Measurements from ENCODE around the gene FBXO4. TPM values are rescaled to one million over a fixed set of nuclear protein-coding genes. Genes with fewer than 3 reads are reported as not detected.

The FBXO4 gene, protein sequence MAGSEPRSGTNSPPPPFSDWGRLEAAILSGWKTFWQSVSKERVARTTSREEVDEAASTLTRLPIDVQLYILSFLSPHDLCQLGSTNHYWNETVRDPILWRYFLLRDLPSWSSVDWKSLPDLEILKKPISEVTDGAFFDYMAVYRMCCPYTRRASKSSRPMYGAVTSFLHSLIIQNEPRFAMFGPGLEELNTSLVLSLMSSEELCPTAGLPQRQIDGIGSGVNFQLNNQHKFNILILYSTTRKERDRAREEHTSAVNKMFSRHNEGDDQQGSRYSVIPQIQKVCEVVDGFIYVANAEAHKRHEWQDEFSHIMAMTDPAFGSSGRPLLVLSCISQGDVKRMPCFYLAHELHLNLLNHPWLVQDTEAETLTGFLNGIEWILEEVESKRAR
- total RNA-seq = 5.6 TPM

DNA sequence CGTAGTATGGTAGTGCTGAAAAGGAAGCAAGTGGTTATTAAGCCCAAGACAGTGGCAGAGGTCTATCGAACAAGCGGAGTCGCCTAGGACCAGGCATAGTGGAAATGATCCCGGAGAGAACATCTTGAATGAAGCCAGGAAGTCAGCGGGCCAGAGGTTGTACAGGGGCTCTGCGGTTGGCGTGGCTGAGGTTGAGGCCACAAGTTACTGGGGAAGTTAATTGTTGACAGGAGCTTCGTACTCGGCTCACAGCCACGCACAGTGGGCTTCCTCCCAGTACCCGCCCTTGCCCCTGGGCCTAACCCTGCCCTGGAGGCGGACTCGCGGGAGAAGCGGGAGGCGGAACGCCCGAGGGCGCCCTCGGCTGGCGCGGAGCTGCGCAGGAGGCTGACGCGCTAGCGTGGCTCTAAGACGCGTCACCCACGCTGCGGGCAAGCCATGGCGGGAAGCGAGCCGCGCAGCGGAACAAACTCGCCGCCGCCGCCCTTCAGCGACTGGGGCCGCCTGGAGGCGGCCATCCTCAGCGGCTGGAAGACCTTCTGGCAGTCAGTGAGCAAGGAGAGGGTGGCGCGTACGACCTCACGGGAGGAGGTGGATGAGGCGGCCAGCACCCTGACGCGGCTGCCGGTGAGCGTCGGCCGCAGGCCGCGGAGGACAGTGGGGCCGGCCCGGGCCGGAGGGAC is at the start of gene FBXO4:
TSS of gene FBXO4 (plus strand) at position 410 of the 683 bp plus-strand sequence. CDS start at position 439, 29 bp downstream.
- ATAC-seq (peak; percentile 98), DNase-seq (ENCODE audit: low spot score) (peak; percentile 96)

DNA sequence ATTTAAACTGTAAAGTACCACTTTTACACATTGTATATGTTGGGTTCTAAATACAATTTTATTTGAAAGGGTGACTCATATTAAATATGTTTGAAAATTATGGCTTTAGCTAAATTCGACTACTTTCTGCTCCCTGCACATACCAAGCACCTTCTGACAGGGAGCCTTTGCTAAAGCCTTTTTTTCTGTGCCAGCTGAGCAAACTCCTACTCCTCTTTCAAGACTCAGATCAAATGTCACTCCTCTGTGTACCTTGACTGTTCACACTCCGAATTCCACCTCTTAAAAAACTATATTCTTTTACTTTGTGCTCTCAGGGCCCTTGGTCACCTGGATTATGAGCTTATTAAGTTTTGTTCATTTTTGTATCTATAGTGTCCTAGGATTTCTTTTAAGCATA is 48.4 kb upstream of the FBXO4 start:
- no peak for ATAC-seq
- DNase-seq (ENCODE audit: low spot score) = no peak

DNA sequence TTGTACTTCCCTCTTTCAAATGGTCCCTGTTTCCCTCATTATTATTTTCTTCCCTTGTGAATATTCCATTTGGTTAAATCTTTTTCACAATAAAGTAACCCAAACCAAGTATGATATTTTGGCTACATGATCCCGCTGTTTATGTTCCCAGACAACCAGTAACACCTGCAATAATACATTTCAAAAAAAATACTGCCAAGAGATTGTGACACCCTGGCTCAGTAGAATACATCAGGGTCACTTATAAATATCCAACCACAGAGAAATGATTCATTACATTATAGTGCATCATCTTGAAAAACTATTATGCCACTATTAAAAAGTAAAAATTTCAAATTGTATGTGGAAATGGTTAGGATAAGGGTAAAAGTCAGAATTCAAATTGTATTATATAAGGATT is 47.7 kb upstream of the FBXO4 start:
- ATAC-seq (no peak), DNase-seq (ENCODE audit: low spot score) (no peak)

DNA sequence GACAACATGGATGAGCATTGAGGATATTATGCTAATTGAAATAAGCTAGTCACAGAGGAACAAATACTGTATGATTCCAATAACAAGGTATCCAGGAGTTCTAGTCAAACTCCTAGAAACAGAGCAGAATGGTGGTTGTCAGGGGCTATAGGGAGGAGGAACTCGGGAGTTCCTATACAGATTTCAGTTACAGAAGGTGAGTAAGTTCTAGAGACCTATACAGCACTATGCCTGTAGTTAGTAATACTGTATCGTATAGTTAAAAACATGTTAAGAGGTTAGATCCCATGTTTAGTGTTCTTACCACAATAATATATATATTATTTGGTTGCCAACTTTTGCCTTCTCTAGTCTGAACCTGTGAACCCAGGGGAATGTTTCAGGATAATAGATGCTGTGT is 46.9 kb upstream of the FBXO4 start:
- no peak for ATAC-seq
- no peak for DNase-seq (ENCODE audit: low spot score)

DNA sequence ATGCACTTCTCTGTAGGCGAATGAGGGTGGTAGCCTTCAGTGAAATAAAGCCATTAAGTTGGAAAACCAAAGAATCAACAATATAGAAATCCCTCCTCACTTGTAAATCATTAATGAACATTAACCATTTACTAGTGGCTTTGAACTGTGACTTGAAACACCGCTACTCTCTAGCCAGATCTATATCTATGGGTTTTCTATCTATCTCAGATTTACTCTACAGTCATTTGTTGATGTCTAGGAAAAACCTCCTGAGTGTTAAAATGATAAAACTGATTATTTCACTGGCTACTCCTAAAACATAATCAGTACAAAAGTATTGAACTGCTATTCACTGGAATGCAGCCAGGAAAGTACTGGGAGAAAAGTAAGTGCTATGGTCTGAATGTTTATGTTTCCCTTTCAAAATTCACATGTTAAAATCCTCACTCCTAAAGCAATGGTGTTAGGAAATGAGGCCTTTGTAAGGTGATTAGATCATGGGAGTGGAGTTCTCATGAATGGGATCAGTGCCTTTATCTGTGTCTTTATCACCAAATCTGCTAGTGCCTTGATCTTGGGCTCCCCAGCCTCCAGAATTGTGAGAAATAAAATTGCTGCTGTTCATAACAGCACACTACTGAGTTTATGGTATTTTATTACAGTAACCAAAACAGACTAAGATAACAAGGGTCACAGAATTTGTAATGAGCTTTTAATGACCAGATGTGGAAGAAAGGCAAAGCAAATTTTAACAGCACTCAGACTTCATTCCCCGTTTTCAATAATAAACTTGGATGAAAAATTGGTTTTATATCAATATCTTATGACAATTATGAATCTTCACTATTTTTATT is 46.2 kb upstream of the FBXO4 start:
- ATAC-seq (no peak), DNase-seq (ENCODE audit: low spot score) (no peak)

DNA sequence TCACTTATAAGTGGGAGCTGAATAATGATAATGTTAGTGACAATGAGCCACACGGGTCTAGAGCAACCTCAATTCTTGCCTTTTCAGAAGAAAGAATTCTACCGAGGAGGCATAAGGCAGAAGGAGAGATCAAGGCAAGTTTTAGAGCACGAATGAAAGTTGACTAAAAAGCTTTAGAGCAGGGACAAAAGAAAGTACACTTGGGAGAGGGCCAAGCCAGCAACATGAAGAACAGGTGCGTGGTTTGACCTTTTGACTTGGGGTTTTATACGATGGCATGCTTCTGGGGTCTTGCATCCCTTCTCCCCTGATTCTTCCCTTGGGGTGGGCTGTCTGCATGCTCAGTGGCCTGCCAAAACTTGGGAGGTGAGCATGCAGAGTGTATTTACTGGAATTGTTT is 42.3 kb upstream of the FBXO4 start:
- DNase-seq (ENCODE audit: low spot score) (no peak), ATAC-seq (no peak)

DNA sequence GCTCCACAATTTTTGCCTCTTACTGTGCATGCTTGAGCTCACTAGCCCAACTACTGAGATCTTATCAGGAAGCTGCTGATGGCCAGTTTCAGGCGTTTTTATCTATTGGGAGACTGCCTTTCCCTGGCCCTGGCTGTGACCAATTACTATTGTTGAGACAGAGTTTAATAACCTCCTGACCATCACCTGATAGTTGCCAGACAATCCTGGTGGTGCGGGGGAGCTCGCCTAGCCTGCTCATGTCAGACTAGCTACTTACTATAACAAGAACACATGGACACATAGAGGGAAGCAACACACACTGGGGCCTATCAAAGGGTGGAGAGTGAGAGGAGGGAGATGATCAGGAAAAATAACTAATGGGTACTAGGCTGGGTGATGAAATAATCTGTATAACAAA is 41.8 kb upstream of the FBXO4 start:
- ATAC-seq (no peak), DNase-seq (ENCODE audit: low spot score) (no peak)

DNA sequence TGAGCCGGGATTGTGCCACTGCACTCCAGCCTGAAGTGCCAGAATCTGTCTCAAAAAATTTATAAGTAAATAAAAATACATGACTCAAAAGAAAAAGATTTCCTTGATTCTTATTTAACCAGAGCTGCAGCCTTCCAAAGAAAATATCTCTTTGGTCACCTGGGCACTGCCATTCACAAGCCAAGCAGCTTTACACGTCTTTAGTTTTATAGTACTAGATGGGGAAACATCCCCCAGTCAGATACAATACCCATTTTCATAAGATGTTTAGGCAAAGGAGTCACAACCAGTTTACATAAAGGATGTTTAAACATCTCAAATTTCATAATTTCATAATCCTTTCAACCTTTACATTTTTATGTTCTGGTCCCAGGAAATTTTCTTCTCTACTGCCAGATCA is 41.1 kb upstream of the FBXO4 start:
- ATAC-seq (no peak), DNase-seq (ENCODE audit: low spot score) (no peak)

DNA sequence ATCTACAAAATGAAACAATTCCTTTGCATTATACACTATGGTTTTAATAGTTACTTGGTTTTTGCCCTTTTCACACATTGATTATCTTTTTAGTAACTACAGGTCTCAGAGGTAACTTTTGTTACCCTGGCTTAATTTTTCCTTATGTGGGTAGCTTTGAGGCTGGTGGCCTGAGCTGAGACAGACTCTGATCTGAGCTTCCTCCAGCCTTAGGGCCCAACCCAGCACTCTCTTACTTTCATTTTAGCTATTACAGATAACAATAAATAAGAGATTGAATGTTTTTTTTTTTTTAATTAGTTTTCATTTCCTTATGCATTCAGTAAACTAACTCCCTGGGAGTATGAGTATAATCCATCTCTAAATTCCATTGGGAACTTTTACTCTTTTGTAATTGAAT is 39.8 kb upstream of the FBXO4 start:
- DNase-seq (ENCODE audit: low spot score) (no peak), ATAC-seq (no peak)

DNA sequence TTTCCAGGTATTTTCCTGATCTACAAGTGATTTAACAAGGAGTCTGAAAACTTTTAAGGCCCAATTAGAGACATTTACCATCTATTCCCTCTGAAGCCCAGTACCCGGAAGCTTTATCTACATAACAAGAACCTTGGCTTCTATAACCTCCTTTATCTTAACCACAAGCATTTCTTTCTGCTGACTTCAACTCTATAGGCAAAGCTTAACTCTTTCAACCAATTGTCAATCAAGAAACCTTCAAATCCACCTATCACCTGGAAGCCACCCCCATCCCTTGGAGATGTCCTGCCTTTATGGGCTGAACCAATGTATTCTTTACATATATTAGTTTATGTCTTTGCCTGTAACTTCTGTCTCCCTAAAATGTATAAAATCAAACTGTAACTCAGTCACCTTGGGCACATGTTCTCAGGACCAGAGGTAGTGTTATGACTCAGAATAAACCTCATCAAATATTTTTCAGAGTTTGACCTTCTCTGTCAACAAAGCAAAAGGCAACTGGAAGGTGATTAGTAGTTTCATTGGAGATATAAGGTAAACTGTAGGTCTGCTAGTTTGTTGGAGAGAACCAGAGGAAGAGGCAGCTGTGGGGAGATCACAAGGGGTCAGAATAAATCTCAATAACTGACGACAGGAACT is 33.9 kb upstream of the FBXO4 start:
- ATAC-seq (no peak), DNase-seq (ENCODE audit: low spot score) (no peak)

DNA sequence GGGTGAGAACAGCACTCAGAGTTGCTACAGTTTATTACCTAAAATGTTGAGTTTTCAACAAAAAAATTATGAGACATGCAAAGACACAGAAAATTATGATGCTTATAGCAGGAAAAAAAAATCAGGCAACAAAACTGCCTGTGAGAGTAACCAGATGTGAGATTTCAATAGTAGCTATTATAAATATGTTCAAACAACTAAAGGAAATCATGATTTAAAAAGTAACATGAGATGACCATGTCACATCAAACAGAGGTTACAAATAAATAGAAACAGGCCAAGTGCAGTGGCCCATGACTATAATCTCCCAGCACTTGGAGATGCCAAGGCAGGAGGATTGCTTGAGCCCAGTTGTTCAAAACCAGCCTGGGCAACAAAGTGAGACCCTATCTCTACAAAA is 33.0 kb upstream of the FBXO4 start:
- no peak for ATAC-seq
- no peak for DNase-seq (ENCODE audit: low spot score)

DNA sequence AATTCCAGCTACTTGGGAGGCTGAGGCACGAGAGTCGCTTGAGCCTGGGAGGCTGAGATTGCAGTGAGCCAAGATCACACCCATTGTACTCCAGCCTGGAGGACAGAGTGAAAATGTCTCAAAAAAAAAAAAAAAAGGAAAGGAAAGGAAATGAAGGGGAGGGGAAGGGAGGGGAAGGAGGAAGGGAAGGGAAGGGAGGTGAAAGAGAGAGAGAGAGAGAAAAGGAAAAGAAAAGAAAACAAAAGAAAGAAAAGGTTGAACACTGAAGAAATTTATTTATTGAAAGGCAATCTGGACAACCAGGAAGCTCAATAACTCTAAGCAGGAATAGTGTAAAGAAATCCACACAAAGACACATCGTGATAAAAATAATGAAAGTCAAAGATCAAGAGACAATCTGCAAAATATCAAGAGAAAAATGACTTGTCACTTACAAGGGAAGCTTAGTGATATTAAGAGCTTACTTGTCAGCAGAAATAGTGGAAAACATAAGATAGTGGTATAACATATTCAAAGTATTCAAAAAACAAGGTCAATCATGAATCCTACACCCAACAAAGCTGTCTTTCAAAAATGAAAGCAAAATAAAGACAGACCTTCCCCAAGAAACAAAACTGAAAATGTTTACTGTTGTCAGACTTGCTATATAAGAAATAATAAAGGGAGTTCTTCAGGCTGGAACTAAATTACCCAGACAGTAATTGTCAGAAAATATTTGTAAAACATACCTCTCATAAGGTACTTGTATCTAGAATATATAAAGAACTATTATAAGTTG is 31.8 kb upstream of the FBXO4 start:
- ATAC-seq (no peak), DNase-seq (ENCODE audit: low spot score) (no peak)

DNA sequence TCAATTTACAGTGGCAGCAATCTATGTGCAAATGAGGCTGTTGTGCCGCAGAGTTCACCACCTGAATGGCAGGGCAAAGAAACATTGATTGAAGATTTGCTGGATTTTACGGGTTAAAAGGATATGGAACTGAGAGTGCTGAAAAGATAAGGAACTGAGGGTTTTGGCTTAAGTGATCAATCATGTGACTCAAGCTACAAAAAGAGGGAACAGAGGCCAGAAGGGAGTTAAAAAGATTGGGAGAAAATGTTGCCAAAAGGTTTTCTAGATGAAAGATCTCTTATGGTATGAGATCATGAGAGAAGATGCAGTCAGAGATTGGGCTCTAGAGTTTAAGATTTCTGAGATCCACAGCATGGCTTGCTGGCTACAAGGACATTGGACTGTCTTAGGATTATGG is 28.9 kb upstream of the FBXO4 start:
- ATAC-seq (no peak), DNase-seq (ENCODE audit: low spot score) (no peak)

DNA sequence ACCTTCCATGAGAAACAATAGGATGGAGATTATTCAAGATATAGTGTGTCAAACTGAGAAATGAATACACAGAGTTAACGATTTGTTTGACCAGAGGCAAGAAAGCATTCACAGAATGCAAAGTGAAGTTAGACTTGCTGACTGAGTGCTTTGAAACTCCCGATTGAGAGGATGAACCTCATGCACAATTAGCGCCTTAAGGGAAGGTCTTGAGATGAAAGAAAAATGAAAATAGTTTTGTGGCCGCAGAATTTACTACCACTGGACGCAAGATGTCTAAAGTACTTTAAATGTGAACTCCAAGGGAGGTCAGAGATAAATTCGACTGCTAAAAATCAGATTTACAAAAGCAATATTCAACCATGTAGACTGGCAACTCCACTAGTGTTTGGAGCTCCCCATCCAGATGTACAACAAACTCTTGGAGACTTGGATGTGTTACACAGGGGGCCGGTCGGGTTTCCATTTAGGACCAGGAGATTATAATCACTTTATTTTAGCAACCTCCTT is 21.6 kb upstream of the FBXO4 start:
- DNase-seq (ENCODE audit: low spot score) = no peak

DNA sequence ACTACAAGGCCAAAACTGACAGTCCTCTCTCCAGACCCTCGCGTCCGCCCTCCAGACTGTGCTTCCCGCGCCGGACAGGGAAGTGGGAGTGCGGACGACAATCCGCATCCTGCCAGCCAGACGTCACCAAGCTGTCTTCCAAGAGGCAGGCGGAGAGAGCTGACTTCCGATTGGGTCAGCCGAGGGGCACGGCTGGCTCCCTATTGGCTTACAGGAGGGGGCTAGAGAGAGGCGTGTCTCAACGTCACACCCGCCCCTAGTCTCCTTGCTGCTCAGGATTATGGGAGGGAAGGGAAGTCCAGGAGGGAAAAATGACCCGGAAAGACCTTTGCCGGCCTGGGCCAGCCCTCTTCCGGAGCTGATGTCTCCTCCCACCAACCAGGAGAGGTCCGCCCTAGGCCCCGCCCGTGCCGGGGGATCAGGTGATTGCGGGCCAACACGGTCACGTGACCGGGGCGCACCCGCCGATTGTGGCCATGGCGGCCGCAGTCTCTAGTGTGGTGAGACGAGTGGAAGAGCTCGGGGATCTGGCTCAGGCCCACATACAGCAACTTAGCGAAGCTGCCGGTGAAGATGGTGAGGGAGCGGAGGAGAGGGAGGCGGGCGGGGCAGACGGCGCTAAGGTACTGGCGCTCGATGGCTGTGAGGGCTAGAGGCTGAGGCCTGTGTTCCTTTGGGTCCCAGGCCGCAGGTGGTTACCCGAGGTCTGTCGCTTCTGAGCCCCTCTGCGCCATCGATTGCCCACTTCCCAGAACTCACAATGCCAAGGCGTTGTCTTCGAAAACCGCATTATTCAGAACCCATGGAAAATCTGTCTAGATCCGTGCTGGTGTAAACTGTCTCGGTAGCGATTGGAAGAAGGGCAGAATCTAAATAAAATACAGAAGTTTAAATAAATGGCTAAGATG is 20.9 kb upstream of the FBXO4 start, which contains the start of gene RIMOC1:
TSS of gene RIMOC1 (plus strand) at position 453 of the 908 bp plus-strand sequence. CDS start at position 477, 24 bp downstream.
- DNase-seq (ENCODE audit: low spot score) (peak; percentile 99), ATAC-seq (peak; percentile 97)

More for the DNA sequence above, 21.6 kb upstream of the FBXO4 start:
- ATAC-seq = no peak

DNA sequence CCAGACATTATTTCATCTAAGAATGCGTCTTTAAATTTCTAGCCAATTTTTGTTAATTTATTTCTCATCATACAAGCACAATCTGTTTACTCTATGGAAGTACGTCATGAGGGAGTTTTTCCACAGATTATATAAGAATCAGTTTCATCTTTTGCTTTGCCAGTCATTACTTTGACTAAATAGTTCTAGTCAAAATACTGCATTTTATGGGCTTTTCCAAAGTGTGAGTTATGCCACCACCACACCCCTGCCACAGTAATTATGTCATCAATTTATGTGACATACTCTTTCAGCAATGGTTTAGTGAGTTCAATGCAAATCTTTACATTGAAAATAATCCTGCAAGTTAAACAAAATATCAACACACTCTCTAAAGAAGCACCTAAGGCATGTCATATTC is 18.9 kb upstream of the FBXO4 start:
- DNase-seq (ENCODE audit: low spot score) (no peak), ATAC-seq (no peak)

DNA sequence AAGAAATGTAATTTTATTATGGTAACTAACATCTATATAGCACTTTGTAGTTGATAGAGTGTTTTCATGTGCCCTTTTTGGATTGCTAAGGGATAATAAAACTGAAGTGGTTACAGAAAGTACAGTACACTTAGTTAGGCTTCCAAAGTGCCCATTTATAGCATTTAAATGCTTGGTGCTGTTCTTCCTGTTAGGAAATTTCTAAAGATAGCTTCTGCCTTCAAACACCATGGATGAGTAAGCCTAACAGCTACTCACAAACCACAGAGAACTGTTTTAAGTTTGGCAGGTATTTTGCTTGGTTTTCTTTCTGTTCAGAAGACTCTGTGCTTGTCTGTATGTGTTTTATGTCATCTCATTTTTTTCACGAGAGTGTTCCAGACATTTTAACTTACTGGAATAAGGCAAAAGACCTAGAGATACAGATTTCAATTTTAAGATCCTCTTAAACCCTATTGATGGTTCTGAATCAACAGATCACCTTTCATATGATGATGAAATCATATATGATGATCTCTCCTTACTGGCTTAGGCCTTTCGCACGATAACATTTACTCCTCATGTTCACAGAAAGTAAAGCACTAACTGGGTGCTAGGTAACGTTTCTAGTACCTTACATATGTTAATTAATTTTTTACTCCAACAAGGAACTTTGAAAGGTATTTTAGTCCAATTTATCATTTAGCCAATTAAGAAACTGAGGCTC is 16.6 kb upstream of the FBXO4 start:
- ATAC-seq (no peak), DNase-seq (ENCODE audit: low spot score) (no peak)

DNA sequence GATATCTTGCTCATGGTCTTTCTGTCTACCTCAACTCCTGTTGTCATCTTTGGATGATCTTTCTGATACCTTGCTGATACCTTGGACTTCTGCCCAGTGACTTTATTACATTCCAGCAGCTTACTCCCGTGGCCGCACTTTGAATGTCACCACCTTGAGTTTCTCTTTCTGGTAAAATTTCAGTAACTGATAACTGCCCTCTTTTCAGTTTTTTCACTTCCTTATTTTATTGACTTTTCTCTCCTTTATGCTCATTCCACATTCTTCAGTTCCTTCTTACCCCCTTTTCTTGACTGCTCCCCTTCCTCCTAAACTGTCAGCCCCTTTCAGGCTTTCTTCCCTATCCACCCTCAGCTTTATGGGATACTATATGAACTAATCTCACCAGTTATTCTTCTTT is 7.0 kb upstream of the FBXO4 start:
- DNase-seq (ENCODE audit: low spot score) = no peak
- ATAC-seq = no peak

Data from left lobe of liver (tissue), 2 donors.